Mesodermal cell (in vitro differentiated cells): ENCODE data around the gene CXorf58.

Experiments used
- H3K27ac ChIP-seq: 2 replicates; pipeline ENCODE4 v1.7.0; 2013; ENCODE audit warnings: mild to moderate bottlenecking, low read depth, low read length, moderate library complexity; ENCODE audit not compliant: severe bottlenecking
- H3K36me3 ChIP-seq: 2 replicates; pipeline ENCODE4 v1.7.1; 2013; ENCODE audit warnings: mild to moderate bottlenecking, low read length, moderate library complexity; ENCODE audit not compliant: control insufficient read depth, insufficient read depth
- H3K4me1 ChIP-seq: one replicate; pipeline ENCODE4 v1.7.1; 2013; ENCODE audit warnings: mild to moderate bottlenecking, low read length; ENCODE audit not compliant: insufficient read depth, control insufficient read depth, poor library complexity, severe bottlenecking
- H3K4me3 ChIP-seq: 2 replicates; pipeline ENCODE4 v1.7.0; 2013; ENCODE audit warnings: low read length, control low read depth, mild to moderate bottlenecking; ENCODE audit not compliant: insufficient read depth, poor library complexity, severe bottlenecking; ENCODE audit errors: extremely low read depth
- H3K9me3 ChIP-seq: 2 replicates; pipeline ENCODE4 v1.7.1; 2013; ENCODE audit warnings: mild to moderate bottlenecking, low read length, moderate library complexity; ENCODE audit not compliant: control insufficient read depth
- WGBS, 2 experiments: methylation state at CpG; one replicate each; pipeline ENCODE4 v1.1.5; 2013; ENCODE audit warnings: missing lambda C conversion rate in 2 of 2; ENCODE audit not compliant: insufficient coverage in 2 of 2; 5-methylcytosine and 5-hydroxymethylcytosine counted together

Gene CXorf58

GRCh38 chrX:23900220-23900797 is 7.5 kb upstream of the CXorf58 start:
- peaks cover 30% of the 10 kb centered on the region for H3K4me1 ChIP-seq
- no peaks in the 10 kb centered on the region for H3K36me3 ChIP-seq
- WGBS, 2 experiments: 70 to 100% methylated on average over 1 to 2 of the region's 12 CpGs
- H3K9me3 ChIP-seq: no peaks in the 10 kb centered on the region
- peak overlapping the region; percentile 45 for H3K27ac ChIP-seq
- no peak overlapping the region for H3K4me3 ChIP-seq

- 80% methylated on average over 1 of the region's 3 CpGs; no CpG with 5 or more reads in 1 of the 2 experiments for WGBS, 2 experiments
- H3K27ac ChIP-seq: peak overlapping the region; percentile 45
These were observed 6.7 kb upstream of the CXorf58 start for GRCh38 chrX:23901060-23901459.

GRCh38 chrX:23901805-23902204 is 6.0 kb upstream of the CXorf58 start:
- Histone ChIP-seq H3K9me3 (no peaks in the 10 kb centered on the region), H3K4me1 (peaks cover 30% of the 10 kb centered on the region), H3K4me3 (no peak overlapping the region), H3K27ac (no peak overlapping the region), H3K36me3 (no peaks in the 10 kb centered on the region)
- WGBS, 2 experiments: no CpG with 5 or more reads among the region's 1 CpG

More at GRCh38 chrX:23901060-23901459, 6.7 kb upstream of the CXorf58 start:
- Histone ChIP-seq H3K9me3 (no peaks in the 10 kb centered on the region), H3K36me3 (no peaks in the 10 kb centered on the region), H3K4me3 (no peak overlapping the region), H3K4me1 (peaks cover 30% of the 10 kb centered on the region)

- H3K27ac ChIP-seq: peak overlapping the region; percentile 36
- H3K36me3 ChIP-seq: no peaks in the 10 kb centered on the region
- no peaks in the 10 kb centered on the region for H3K9me3 ChIP-seq
- no peak overlapping the region for H3K4me3 ChIP-seq
- H3K4me1 ChIP-seq: peaks cover 30% of the 10 kb centered on the region
- WGBS, 2 experiments: no CpG with 5 or more reads among the region's 2 CpGs
These were observed 5.4 kb upstream of the CXorf58 start for GRCh38 chrX:23902419-23902818.

GRCh38 chrX:23904096-23904495 is 3.7 kb upstream of the CXorf58 start:
- WGBS, 2 experiments: 60 to 86% methylated on average over 1 of the region's 2 CpGs
- no peak overlapping the region for H3K27ac ChIP-seq
- H3K4me3 ChIP-seq: no peak overlapping the region
- H3K9me3 ChIP-seq: no peaks in the 10 kb centered on the region
- H3K36me3 ChIP-seq: no peaks in the 10 kb centered on the region
- peaks cover 27% of the 10 kb centered on the region for H3K4me1 ChIP-seq

GRCh38 chrX:23907111-23907497 is 702 bp upstream of the CXorf58 start:
- 7% methylated on average over 5 of the region's 12 CpGs; no CpG with 5 or more reads in 1 of the 2 experiments for WGBS, 2 experiments
- H3K9me3 ChIP-seq: no peaks in the 10 kb centered on the region
- peak overlapping the region; percentile 85 for H3K27ac ChIP-seq
- H3K4me1 ChIP-seq: peaks cover 4% of the 10 kb centered on the region
- H3K4me3 ChIP-seq: peak overlapping the region; percentile 58
- H3K36me3 ChIP-seq: no peaks in the 10 kb centered on the region

- peak overlapping the region; percentile 58 for H3K4me3 ChIP-seq
- no peaks in the 10 kb centered on the region for H3K4me1 ChIP-seq
These were observed 606 bp downstream of the CXorf58 start for GRCh38 chrX:23908219-23909004.

GRCh38 chrX:23911126-23911835 is 3.5 kb downstream of the CXorf58 start:
- WGBS, 2 experiments: no CpG with 5 or more reads among the region's 5 CpGs
- H3K36me3 ChIP-seq: no peaks in the 10 kb centered on the region
- no peaks in the 10 kb centered on the region for H3K9me3 ChIP-seq
- no peak overlapping the region for H3K4me3 ChIP-seq
- no peaks in the 10 kb centered on the region for H3K4me1 ChIP-seq
- H3K27ac ChIP-seq: no peak overlapping the region

More at GRCh38 chrX:23908219-23909004, 606 bp downstream of the CXorf58 start:
- H3K27ac ChIP-seq: peak overlapping the region; percentile 85
- 93 to 96% methylated on average over 3 to 4 of the region's 13 CpGs for WGBS, 2 experiments
- no peaks in the 10 kb centered on the region for H3K36me3 ChIP-seq
- H3K9me3 ChIP-seq: no peaks in the 10 kb centered on the region

GRCh38 chrX:23919148-23919547 is 11.3 kb downstream of the CXorf58 start:
- H3K4me1 ChIP-seq: no peaks in the 10 kb centered on the region
- no CpG with 5 or more reads among the region's 1 CpG for WGBS, 2 experiments
- no peaks in the 10 kb centered on the region for H3K36me3 ChIP-seq

GRCh38 chrX:23919706-23920320 is 12.0 kb downstream of the CXorf58 start:
- no peaks in the 10 kb centered on the region for H3K4me1 ChIP-seq
- H3K27ac ChIP-seq: no peak overlapping the region
- H3K9me3 ChIP-seq: no peaks in the 10 kb centered on the region
- no peak overlapping the region for H3K4me3 ChIP-seq
- WGBS, 2 experiments: 68 to 73% methylated on average over 3 to 5 of the region's 9 CpGs
- H3K36me3 ChIP-seq: no peaks in the 10 kb centered on the region

More at GRCh38 chrX:23919148-23919547, 11.3 kb downstream of the CXorf58 start:
- Histone ChIP-seq H3K4me3 (no peak overlapping the region), H3K9me3 (no peaks in the 10 kb centered on the region), H3K27ac (no peak overlapping the region)
